Retina (tissue), 1 donor: ENCODE measurements around the gene COA5.

Source experiments
- DNase-seq: peaks from one replicate; pipeline ENCODE4 v3.0.0-alpha.2; 2016

Gene COA5

DNA sequence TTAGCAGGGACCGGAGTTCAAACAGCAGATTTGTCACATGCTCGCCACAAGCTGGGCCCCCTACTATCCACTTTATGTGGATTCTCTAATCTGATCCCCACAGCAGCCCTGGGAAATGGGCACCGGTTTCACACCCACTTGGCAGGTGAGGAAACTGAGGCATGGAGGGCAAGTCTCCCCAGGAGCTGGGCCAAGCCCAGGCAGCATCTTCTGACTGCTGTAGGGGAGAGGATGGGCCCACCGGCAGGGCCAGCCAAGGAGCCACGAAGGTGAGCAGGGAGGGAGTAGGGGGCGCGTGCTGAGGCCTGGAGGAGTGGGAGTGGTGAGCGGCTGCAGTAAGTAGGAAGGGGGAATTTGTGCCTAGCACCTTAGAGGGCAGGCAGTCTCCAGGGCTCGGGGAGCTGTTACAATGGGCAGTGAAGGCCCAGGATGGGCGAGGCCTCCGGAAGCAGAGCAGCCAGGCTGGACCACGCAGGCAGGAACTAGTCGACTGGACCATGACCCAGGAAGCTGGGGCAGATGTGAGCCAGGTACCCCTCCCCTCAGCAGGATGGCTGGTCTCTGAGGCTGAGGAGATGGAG is 37.1 kb downstream of the COA5 start:
- DNase-seq: no peak

- DNase-seq: no peak
Measured at GRCh38 chr2:98570356-98570755, 38.0 kb downstream of the COA5 start.

DNA sequence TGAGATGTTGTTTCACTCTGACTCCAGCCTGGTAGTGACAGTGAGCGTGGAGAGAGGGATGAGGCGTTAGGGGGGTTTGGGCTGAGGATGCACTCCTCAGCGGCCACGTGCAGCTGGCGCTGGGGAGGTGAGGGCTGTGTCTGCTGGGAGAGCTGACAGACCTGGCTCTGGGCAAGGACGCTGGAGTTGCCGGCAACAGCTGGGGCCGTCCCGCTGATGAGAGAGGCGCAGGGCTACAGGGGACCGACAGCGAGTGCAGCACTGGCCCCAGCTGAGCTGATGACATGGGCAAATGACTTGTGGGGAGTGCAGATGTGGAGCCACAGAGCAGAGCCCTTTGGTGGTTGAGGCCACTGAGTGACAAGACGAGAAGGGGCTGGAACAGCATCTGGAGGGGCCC is 38.4 kb downstream of the COA5 start:
- DNase-seq: no peak

DNA sequence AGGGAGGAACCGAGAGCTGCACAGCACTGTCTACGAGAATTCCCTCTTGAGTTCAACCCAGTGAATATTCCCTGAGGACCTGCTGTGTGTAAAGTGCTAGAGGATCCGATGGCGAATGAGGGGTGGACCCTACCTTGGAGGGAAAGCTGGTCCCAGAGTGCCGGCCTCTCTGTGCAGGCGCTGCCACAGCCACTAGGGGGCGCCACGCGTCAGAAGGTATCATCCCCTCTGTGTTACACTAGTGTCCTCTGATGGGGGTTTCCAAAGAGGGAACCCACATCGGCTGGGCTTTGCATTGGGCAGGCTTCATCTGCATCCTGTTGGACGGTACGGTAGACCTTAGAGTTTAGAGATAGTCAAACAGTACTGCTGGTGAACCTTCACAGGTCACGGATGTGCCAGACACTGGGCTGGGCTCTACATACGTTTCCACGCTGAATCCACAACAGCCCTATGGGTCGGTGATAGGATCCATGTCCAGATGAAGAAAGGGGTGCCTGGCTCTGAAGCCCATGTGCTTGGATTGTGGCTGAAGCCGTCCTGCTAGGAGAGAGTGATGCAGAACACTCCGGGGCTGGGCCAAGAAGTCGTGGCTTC is 39.0 kb downstream of the COA5 start:
- peak; percentile 24 for DNase-seq

DNA sequence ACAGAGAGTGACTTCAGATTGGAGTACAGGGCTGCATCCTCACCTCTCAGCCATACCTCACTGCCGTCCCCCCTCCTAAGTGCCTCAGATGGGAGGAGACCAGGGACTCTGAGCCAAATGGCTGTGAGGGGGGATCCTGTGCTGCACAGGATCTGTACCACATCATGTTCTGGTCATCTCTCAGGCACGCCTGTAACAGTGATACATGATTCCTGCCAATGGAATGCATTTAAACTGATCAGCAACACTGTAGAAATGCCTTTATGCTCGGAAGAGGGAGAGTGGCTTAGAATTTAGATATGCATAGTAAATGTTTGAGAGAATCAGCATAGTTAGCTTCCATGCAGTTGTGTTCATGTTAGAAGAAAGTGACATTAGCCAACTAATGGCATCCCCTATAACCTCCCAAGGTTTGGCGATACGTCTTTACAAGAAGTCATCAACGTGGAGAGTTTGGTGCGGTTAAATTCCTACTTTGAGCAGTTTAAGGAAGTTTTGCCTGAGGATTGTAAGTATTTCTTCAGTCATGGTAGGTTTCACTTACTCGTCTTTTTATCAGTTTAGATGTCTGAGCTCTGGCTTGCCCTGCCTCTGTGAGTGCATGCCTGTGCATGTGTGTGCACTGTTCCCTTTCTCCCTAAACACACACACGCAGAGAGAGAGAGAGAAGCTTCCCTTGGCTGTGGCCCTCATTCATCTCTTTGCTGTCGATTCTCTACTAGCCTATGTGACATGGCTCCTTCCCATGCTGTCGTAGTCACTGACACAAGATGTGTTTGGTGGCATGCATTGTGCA is 40.0 kb downstream of the COA5 start:
- DNase-seq: no peak

DNA sequence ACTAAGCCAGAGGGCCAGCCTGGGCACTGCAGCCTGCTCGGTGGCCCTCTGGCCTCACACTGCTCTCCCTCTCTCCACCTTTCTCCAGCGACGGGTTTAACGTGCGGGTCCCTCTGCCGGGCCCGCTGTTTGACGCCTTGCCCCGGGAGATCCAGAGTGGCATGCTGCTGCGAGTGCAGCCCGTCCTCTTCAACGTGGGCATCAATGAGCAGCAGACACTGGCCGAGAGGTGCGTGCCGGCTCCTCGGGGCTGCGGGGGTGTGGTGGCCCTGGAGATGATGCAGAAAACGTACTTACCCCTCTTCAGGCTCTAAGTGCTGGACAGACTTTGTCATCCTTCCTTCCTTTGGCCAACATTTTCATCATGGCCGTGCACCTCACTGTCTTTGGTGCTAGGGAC is 42.4 kb downstream of the COA5 start:
- no peak for DNase-seq

GRCh38 chr2:98565286-98565860 is 42.9 kb downstream of the COA5 start:
- DNase-seq: no peak

DNA sequence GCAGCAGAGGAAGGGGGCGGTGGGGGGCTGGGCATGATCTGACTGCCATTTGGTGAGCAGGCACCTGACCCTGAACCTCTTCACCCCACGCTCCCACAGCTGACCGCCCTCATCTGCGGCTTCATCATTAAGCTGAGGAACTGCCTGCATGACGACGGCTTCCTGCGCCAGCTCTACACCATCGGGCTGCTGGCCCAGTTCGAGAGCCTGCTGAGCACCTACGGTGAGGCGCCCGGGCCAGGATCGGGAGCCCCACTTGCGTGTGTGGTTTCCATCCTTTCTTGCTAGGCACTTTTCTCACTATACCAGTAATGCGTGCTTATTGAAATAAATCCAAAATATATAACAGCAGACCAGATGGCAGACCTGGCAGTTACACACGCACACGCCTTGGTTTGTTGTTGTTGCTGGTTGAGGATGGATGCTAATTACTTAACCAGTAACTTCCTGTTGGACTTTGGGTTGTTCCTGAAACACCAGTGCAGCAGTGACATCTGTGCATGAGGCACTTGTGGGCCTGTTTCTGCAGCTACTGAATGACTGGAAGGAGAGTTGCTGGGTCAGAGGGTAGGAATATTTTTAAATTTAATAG is 43.7 kb downstream of the COA5 start:
- DNase-seq: no peak

DNA sequence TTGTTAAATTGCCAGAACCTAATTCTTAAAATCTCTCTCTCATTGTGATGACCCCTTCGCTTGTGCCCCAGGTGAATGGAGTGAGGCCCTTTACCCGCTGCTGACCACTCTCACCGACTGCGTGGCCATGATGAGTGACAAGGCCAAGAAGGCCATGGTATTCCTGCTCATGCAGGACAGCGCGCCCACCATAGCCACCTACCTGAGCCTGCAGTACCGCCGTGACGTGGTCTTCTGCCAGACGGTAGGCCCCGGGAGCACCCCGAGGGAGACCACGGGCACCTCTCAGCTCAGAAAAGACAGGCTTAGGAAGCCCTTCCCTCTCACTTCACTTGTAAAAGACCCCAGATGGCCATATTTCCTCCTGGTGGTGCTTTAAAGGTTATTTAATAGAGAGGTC is 44.9 kb downstream of the COA5 start:
- DNase-seq: no peak

DNA sequence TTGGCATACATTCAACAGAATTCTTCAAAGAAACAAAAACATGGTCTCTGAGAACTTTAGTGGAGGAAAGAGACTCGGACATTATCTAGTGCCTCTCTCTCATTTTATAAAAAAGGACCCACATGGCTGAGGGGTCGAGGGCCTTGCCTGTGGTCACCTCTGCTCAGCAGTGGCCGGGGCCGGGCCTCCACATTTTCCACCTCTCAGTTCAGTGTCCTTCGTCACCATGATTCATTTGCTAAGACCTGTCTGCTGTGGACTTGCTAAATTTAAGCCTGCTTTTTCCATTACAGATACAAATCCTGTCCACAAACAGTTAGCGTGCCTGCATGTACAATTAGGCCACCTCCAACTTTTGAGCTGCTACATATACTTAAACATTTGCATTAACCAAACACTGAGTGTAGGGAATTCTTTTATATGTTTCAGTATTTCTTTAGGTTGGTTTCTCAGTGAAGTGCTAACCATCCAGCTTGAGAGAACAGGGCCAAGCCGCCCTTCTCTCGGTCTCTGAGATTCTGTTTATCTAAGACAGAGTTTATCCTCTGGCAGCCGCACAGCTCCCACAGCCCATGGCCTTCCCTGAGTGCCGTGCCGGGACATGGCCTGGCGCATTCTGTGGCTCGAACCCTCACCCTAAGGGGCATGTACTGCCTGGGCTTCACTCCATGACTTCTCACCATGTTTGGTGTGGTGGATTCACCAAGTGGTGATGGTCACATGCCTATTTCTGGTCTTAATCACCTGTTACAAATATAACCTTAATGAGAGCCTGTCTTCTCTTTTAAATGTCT is 46.2 kb downstream of the COA5 start:
- no peak for DNase-seq

DNA sequence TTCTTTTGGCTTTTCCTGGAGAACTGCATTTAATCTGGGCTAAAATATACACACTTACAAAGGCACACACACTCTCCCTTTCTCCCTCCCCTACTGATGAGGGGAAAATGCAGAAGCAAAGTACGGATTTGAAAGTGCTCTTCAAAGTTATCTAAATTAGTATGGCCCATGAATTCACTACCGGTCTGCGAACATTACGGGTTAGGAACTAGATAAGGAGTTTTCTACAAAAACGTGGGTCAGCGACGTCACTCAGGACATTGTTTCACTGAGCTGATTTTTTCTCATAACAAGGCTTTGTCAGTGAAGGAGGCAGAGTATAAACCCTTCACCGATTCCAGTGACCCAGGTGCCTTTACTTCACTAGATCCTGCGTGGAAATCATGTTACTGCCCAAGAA is 47.3 kb downstream of the COA5 start:
- DNase-seq: no peak

GRCh38 chr2:98560256-98560771 is 48.0 kb downstream of the COA5 start:
- DNase-seq: no peak

- no peak for DNase-seq
Measured at GRCh38 chr2:98559581-98559980, 48.7 kb downstream of the COA5 start.

DNA sequence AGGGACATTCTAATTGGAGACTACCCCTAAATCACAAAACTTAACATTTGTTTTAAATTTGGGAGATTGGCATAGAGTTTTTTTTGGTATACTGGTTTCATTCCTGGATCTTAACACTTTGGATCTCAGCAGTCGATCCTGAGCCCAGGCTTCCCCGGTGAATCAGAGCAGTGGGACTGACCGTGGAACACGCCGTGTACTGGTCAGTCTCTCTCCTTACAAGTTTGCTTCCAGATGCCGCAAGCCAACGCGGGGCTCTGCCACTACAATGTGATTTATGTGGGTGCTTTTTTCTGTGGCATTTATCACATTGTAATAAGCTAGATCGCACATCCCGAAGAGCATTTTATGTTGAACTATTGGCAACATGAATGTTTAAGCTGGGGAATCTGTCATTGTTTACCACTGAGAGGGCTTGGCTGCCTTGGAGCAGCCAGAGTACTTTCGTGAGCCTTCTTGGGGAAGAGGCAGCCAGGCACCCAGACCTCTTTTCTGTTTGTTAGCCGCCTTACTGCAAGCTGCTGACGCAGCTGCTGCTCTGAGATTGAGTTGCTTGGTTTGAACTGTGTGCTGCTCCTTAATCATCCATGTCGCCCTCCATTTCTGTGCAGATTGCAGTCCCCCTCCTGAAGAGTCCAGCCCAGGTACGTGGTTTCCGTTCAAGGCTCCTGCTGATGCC is 49.3 kb downstream of the COA5 start:
- no peak for DNase-seq

- no peak for DNase-seq
Measured at GRCh38 chr2:98556344-98557033, 51.8 kb downstream of the COA5 start.

DNA sequence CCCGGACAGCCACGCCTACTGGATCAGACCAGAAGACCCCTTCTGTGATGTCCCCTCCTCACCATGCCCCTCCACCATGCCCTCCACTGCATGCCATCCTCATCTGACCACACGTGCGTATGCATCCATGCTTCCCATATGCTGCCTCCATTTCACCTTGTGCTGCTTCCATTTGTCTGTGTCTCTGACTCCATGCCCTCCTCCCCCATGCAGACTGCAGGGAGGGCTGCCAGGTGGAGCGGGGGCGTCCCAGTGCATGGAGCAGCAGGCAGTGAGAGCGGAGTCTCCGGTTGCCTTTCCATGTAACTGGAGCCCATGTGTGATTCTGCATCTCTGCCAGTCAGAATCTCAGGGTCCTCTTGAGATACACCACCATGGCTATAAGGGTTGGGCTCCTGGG is 52.6 kb downstream of the COA5 start:
- DNase-seq: no peak

DNA sequence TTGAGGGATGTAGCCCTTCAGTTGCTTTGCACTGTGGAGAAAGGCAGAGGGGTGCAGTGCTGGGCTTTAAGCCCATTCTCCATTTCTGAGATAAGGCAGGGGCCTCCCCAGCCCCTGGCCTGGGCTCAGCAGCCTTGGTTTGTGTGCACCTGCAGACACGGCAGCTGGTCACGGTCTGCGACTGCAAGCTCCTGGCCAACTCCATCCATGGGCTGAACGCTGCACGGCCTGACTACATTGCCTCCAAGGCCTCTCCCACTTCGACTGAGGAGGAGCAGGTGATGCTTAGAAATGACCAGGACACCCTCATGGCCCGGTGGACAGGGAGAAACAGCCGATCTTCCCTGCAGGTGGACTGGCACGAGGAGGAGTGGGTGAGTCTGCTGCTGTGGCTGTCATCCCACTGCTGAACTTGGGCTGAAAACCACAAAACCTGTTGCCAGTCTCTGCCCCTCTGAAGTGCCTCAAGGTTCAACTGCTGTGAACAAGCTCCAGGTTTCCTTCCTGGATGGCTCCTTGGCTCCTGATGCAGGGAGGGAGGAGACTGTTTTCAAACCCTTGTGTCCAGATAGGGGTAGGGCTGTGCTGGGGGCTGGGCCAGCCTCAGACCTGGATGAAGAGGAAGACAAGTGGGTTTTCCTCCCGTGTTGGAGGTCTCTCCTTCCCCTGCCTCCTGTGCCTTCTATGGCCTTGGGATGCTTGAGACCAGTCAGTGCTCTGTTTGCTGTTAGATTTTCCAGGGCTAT is 54.0 kb downstream of the COA5 start:
- DNase-seq: no peak

DNA sequence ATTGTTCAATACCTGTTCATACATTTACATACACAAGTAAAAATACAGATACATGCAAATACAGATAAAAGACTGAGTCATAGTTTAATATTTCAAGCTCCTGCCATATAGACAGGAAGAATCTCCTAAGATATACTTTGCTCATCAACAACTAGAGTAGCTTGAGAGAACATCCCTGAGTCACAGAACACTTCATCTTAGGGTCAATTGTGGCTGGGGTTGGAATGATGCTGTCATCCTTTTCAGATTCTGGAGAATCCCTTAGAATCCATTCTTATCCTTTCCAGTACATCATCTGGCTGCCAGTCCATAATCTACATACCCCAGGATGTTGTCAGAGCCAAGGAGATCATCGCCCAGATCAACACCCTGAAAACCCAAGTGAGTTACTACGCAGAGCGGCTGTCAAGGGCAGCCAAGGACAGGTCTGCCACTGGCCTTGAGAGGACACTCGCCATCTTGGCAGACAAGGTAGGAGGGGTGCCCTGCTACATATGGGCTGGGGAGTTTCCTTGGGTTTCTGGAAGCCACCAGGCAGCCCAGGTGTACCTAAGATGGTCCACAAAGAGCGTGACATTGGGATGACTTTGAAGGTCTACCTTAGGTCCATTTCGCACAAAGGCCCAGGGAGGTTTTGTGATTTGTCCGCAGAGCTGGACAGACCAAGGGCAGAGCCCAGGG is 55.7 kb downstream of the COA5 start:
- DNase-seq: no peak

GRCh38 chr2:98551316-98551715 is 57.0 kb downstream of the COA5 start:
- DNase-seq: no peak

- DNase-seq: no peak
Measured at GRCh38 chr2:98550165-98550564, 58.1 kb downstream of the COA5 start.
